GM18951 (cell line): ENCODE results near the gene PPP6R3.

Experiments
- POLR2A ChIP-seq: IDR thresholded peaks from 4 replicates; pipeline ENCODE4 v1.6.1; 2011; ENCODE audit warnings: mild to moderate bottlenecking; ENCODE audit not compliant: insufficient read length, insufficient read depth; ENCODE audit errors: extremely low read depth
- in situ Hi-C: fragments of 300-500 bp; cut with MboI; formaldehyde crosslinking; loops from one replicate; pipeline ENCODE4 v1.12.0; 2022; ENCODE audit warnings: low sequenced_read_pairs, mixed read lengths, inconsistent platforms; ENCODE audit not compliant: unreplicated experiment

PPP6R3 gene

GRCh38 chr11:68653486-68654430, 193.2 kb downstream of the PPP6R3 start:
- in situ Hi-C loops, result no loop called here

GRCh38 chr11:68654978-68655377, 194.4 kb downstream of the PPP6R3 start:
- in situ Hi-C loops, result no loop called here
- no peak for TF ChIP-seq POLR2A

More at GRCh38 chr11:68653486-68654430, 193.2 kb downstream of the PPP6R3 start:
- no peak for TF ChIP-seq POLR2A

- in situ Hi-C loops, result no loop called here
- no peak for TF ChIP-seq POLR2A
These were observed 194.9 kb downstream of the PPP6R3 start for GRCh38 chr11:68655406-68655805.

GRCh38 chr11:68655806-68656205, 195.3 kb downstream of the PPP6R3 start:
- in situ Hi-C loops, result no loop called here

GRCh38 chr11:68657021-68657780, 196.6 kb downstream of the PPP6R3 start:
- in situ Hi-C loops, result no loop called here
- TF ChIP-seq POLR2A, result no peak

More at GRCh38 chr11:68655806-68656205, 195.3 kb downstream of the PPP6R3 start:
- TF ChIP-seq POLR2A, result no peak

GRCh38 chr11:68658097-68658496, 197.5 kb downstream of the PPP6R3 start:
- in situ Hi-C loops, result no loop called here

GRCh38 chr11:68658661-68659060, 198.1 kb downstream of the PPP6R3 start:
- in situ Hi-C loops, result no loop called here
- no peak for TF ChIP-seq POLR2A

More at GRCh38 chr11:68658097-68658496, 197.5 kb downstream of the PPP6R3 start:
- no peak for TF ChIP-seq POLR2A

- in situ Hi-C loops, result no loop called here
- no peak for TF ChIP-seq POLR2A
These were observed 198.8 kb downstream of the PPP6R3 start for GRCh38 chr11:68659158-68659921.

- TF ChIP-seq POLR2A, result no peak
- in situ Hi-C loops, result no loop called here
These were observed 199.7 kb downstream of the PPP6R3 start for GRCh38 chr11:68660066-68660810.

- no peak for TF ChIP-seq POLR2A
- in situ Hi-C loops, result no loop called here
These were observed 200.5 kb downstream of the PPP6R3 start for GRCh38 chr11:68661014-68661413.

- TF ChIP-seq POLR2A, result no peak
- in situ Hi-C loops, result no loop called here
These were observed 201.4 kb downstream of the PPP6R3 start for GRCh38 chr11:68661697-68662603.
